Muscle of back (tissue), 11 donors: ENCODE results near the gene PLCL2. TPM values are rescaled to one million over a fixed set of nuclear protein-coding genes. Genes with fewer than 3 reads are reported as not detected.
"Not testable (repeated sequence)": the region's sequence is repeated elsewhere in the genome, so short reads cannot be mapped to it uniquely, and the experiment has no call there.

Experiments used
- DNase-seq, 3 donors: peaks; one replicate each; pipeline versions ENCODE4 v3.0.0 to v3.0.0-alpha.2; 2013
- polyA plus RNA-seq, 10 donors: library from polyadenylated mRNA; unstranded; fragments of 120-200 nt; gene quantifications; one replicate each; pipeline ENCODE4 v1.2.1, GENCODE V29; 2013; ENCODE audit not compliant: insufficient read length in 10 of 10

PLCL2 gene
- polyA plus RNA-seq, 10 donors = 7.7 to 18.1 (median 11.4) TPM

DNA sequence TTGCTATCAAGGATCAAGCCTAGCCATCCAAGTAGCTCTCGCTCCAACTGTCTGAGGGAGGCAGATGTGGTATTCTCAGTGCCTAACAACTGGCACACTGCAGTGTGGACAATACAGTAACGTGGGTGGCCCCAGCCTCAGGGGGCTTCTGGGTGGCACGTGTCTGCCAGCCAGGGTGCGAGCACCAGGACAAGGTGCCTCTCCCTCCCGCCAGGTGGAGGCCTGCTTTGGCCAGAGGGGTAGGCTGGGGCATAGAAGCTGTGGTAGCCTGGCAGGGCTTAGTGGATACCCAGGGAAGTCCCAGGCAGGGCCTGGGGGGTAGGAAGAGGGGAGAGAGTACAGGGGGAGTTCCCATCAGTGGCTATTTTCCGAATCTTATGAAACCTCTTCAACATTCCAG is 234.0 kb downstream of the PLCL2 start:
- no peak for DNase-seq

DNA sequence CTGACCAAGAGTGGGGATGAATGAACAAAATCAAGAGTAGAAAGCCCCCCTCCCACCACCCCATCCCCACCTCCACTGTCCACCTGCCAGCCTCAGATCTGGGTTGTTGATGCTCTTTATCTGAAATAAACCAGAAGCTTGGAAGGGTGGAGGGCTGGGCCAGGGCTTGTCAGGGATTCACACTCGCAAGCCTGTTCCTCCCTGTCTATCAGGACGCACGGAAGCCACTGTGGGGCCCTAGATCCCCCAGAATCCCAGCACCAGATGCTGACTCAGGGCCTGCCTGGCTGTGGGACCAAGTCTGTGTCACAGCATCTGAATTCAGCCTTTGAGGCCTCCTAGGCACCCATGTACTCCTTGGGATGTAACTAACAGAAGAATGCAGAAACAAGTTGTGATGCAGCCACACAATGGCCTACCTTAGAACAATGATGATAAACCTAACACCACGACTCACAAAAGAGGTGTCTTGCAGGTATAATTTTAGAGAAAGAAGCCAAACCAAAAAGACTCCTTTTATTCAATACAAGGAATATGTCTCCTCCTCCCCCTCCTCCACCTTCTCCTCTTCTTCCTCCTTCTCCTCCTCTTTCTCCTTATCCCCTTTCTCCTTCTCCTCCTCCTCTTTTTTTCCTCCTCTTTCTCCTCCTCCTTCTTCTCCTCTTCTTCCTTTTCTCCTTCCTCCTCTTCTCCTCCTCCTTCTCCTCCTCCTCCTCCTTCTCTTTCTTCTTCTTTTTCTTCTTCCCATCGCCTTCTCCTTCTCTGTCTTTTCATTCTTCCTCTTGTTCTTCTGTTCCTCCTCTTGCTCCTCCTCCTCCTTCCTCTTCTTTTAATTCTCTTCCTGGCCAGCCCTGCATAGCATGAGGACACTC is 234.7 kb downstream of the PLCL2 start:
- no peak for DNase-seq

DNA sequence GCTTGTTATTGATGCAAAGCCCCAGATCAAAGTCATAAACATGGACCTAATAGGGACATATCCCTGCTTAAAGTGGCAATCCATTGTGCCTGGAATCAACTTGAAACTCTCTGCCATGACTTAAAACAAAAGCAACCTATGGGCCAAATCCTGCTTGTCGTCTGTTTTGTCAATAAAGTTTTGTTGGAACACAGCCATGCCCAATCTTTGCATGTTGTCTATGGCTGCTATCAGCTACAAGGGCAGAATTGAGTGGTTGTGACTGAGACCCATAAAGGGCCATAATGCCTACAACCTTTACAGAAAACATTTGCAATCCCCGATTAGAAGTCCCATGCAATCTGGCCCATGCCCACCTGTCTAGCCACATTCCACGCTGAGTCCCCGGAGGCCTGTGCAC is 235.4 kb downstream of the PLCL2 start:
- DNase-seq = no peak

DNA sequence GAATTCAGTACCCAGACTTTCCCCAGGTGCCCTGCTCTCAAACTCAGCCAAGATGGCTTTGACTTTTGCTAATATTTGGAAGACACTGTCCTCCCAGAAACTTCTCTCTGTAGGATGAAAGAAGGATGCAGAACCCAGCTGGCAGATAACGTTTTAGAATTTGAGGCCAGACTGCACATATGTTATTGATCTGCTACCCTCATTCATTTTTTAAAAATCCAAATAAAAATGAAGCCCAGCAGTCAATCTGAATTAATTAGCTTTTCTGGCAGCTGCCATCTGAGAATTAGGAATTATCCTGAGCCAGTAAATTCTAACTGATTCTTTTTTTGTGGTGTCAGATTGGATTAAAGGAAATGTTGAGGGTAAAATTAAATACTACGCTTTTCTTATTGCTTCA is 236.6 kb downstream of the PLCL2 start:
- DNase-seq = no peak

DNA sequence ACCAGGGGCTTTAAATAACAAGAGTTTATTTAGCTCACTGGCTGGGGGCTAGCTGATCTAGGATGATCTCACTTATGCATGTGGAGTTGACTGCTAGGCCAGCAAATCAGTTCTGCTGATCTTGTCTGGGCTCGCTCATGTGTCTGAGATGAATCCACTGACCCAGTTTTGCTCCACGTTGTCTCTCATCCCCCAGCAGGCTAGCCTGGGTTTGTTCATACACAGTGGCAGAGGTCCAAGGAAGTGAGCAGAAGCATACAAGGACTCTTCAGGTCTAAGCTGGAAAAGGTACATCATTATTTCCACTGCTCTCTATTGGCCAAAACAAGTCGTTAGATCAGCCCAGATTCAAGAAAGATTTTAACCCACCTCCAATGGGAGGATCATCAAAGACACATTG is 238.0 kb downstream of the PLCL2 start:
- no peak for DNase-seq

DNA sequence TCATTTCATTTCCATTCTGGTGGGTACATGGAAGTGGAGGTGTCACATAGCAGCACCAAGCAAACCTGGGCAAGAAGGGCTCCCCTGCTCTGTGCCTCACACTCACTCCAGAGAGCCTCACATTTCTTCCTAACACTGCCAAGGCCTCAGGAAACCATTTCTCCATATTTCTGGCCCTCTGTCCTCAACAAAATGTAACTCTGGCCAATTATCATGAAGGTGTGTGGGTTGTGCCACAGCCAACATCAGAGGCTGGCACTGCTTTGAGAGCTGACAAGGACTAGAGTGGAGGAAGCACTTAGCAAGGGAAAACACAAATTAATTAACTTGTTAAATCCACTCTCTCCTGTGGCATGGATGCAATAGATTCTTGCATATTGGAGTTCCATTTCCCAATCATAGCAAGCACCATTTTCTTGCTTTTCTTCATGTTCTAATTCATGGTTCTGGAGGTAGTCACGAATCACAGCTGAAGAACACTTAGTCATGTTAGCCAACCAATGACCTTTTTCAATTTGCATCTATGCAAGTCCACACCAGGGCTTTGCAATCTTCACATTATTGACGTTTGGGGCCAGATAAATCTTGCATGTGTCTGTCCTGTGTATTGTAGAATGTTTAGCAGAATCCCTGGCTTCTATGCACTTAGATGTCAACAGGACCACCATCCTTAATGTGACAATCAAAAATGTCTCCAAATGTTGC is 241.1 kb downstream of the PLCL2 start:
- DNase-seq = no peak

DNA sequence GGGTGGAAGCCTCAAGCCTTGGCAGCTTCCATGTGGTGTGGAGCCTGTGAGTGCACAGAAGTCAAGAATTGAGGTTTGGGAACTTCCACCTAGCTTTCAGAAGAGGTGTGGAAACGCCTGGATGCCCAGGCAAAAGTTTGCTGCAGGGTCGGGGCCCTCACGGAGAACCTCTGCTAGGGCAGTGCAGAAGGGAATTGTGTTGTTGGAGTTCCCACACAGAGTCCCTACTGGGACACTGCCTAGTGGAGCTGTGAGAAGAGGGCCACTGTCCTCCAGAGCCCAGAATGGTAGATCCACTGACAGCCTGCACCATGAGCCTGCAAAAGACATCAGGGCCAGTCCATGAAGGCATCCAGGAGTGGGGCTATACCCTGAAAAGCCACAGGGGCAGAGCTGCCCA is 243.9 kb downstream of the PLCL2 start:
- DNase-seq = not testable (repeated sequence)

DNA sequence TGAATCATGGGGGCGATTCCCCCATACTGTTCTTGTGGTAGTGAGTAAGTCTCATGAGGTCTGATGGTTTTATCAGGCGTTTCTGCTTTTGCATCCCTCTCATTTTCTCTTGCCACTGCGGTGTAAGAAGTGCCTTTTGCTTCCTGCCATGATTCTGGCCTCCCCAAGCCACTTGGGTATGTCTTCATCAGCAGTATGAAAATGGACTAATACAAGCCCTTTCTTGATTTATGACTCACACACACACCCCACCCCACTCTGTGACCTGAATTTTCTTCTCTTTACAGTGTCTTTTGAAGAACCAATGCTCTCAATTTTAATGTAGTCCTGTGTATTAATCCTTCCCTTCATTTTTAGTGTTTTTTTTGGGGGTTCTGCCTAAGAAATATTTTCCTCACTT is 244.8 kb downstream of the PLCL2 start:
- no peak for DNase-seq

DNA sequence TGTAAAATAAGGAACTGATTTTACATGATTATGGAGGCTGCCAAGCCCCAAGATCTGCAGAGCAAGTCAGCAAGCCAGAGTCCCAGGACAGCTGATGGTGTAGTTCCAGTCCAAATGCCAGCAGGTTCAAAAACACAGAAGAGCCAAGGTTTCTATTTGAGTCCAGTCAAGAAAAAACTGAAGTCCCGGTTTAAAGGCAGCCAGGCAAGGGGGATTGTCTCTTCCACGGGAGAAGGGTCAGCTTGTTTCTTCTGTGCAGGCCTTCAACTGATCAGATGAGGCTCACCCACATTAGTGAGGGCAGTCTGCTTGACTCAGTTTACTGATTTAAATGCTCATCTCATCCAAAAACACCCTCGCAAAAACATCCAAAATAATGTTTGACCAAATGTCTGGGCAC is 246.2 kb downstream of the PLCL2 start:
- no peak for DNase-seq

DNA sequence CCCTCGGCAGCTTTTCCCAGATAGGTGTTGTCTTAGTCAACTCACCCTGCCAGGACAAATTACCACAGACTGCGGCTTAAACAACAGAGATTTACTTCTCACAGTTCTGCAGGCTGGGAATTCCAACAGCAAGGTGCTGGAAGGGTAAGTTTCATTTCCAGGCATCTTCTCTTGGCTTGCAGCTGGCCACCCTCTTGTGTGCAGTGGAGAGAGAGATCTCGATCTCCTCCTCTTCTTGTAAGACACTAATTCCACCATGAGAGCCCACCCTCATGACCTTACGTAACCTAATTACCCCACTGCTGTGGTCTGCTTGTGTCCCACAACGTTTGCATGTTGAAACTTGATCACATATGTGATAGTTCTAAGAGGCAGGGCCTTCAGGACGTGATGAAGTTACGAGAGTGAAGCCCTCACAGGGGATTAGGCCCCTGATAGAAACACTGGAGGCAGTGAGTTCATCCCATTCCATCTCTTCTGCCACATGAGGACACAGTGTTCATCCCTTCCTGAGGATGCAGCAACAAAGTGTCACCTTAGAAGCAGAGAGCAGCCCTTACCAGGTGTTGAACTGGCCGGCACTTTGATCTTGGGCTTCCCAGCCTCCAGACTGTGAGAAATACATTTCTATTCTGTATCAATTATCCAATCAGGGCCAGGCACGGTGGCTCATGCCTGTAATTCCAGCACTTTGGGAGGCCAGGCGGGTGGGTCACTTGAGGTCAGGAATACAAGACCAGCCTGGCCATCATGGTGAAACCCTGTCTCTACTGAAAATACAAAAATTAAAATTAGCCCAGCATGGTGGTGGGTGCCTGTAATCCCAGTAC is 247.7 kb downstream of the PLCL2 start:
- no peak for DNase-seq

DNA sequence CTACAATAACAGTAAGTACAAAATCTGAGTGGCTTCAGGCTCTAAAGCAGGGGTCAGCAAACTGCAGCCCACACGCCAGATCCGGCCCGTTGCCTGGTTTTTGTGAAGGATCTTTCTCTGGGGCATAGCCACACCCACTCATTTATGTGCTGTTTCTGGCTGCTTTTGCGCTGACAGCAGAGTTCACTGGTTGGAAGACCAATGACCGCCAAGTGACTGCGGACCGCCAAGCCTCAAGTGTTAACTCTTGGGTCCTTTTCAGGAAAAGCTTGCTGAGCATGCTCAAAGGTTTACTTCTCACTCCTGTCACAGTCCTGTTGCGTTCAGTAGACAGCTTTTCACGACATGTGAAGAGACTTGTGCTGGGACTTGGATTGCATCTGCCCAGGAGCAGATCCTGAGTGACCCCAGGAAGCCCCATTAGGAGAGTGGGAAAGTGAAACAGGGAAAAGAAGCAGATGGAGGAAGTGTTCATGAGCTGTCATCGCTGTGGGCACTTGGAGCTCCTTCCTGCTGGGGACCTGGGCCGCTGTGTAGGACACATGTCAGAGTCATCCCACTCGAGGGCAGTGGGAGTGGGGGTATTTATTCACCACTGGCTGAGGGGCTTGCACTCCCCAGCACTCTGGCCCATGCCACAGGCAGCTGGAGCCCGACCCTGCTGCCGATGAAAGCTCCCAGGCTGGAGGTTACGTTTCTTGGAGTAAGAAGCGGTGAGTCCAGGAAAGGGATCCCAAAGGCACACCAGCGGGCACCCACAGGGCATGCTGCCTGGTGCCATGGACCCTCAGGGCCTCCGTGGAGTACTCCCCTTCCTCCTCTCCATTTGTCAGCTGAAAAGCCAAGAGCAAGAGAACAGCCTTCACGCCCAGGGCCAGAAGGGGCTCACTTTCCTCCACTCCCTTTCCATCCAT is 249.1 kb downstream of the PLCL2 start:
- peak; percentile 30 to 77 (median 51) for DNase-seq

DNA sequence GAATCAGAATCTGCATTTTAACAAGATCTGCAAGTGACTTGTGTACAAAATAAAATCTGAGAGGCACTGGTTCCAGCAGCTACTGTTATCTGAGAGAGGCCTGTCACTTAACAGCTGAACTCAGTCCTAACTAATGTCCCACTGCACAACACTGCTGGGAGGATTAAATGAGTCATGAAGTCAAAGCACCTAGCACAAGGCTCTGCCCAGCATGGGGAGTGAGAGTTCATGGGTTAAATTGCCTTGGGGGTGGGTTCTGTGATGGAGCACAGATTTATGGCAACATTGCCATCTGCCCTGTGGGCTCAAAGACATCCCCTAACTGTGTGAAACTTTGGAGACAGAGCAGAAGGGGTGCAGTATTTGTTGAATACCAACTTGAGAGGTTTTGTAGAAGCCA is 250.9 kb downstream of the PLCL2 start:
- DNase-seq = no peak

DNA sequence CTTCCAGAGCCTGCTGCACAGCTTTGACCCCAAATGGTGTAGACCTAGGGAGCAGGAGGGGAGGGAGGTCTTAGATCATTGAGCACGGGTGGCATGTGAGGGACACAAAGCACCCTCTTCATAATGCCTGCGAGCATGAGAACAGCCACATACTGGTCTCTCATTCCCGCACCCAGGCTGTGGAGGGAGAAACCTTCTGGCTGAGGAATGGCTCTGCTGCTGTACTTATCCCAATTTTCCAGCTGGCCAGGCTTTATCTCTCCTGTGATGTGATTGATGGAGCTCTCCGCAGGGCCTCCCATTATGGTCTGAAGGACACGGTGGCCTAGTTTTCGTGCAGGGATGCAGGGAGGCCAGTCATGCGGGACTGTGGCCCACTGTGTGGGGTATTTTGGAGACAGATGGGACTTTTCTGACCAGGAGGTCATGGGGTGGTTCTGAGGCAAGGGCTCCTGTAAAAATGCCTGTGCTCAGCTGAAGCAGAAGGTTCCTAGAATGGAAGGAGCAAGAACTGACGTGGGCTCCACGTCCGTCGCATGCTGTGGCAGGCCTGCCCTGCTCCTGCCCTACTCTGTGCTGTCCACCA is 251.5 kb downstream of the PLCL2 start:
- DNase-seq = no peak

DNA sequence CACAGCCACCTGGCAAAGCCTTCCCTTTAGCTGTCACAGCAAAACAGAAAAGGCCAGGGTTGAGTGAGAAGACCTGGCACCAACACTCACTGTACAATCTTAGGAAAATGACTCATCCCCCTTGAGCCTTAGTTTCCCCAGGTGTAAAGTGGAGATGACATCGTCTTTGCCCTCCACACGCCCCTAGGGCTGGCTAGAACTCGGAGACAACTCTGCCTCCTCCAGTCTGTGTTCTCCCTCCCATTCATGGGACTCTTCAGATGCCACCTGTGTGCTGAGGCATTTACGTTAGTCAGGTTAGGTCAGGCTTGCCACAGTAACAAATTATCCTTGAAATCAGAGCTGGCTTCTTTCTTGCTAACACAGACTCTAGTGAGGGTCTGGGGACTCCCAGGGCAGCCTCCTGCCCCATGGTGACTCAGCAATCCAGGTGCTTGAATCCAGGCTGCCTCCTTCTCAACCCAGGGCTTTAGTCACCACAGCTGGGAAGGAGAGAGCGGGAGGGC is 252.6 kb downstream of the PLCL2 start:
- no peak for DNase-seq

DNA sequence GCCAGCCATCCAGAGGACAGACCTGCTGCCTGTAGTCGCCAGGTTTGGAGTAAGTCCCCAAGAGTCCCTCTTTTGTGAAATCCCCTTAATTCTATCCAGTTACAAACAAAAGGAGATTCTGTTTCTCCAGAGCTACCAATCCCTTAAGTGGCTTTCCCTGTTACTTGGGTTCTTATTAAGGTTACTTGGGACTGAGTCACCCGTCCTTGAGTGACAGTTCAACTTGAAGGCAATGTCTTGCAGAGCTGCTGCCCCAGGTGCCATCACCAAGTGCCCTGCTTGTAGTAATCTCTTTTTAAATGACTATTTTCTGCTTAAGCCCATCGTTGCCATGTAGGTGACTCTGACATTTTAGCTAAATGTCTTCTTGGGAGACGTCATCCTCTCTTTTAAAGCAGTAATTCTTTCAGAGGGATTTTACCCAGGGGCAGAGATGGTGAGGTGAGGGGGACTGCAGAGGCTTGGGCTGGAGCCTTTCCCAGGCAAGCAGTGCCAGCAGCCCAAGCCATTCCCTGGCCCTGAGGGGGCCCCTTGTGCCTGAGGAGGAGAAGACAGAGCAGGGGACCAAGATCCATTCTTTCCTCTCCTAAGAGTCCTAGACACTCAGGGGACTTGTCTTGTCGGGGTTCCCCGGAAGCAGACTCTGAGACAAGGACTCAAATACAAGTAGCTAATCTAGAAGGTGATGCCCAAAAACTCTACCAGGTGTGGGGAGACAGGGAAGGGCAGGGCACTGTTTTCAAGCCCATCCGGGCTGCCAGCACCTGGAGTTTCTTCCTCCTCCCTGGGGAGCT is 253.7 kb downstream of the PLCL2 start:
- DNase-seq = no peak
